Fibroblast of lung (primary cell): ENCODE data around the gene SERPINA10.

ENCODE experiments used
- CTCF ChIP-seq, 2 donors: IDR thresholded peaks in 1 of 2; conservative IDR thresholded peaks in 1 of 2; 1 replicate in 1 of 2; 2 replicates in 1 of 2; pipeline ENCODE4 v1.5.1; 2011 to 2012; ENCODE audit warnings: low read length in 2 of 2, control low read depth in 1 of 2, inconsistent platforms in 1 of 2, low read depth in 1 of 2, mild to moderate bottlenecking in 1 of 2
- EZH2 ChIP-seq: IDR thresholded peaks from 2 replicates; pipeline ENCODE4 v1.5.1; 2012; ENCODE audit warnings: low read length, control low read depth, mild to moderate bottlenecking; ENCODE audit errors: missing control alignments

- TF ChIP-seq CTCF (conservative IDR thresholded peaks at IDR 0.05 in 1 of 2, IDR thresholded peaks at IDR 0.05 in 1 of 2; ENCODE audit: low read depth in 1 of 2, low read length in 2 of 2): no peak
- no peak for TF ChIP-seq EZH2
Measured at GRCh38 chr14:94341656-94342333, 48.7 kb upstream of the SERPINA10 start.
